HFFc6 (cell line): Measurements from ENCODE around the gene NUP153. TPM values are rescaled to one million over a fixed set of nuclear protein-coding genes. Genes with fewer than 3 reads are reported as not detected.

ENCODE experiments used
- DNase-seq: peaks from one replicate; pipeline ENCODE4 v3.0.0-alpha.2; 2018
- H3K27ac Mint-ChIP-seq: 2 replicates; pipeline ENCODE4 v1.8.0; 2020; ENCODE audit warnings: mild to moderate bottlenecking, mixed read lengths
- H3K27me3 Mint-ChIP-seq: 2 replicates; pipeline ENCODE4 v1.8.0; 2021; ENCODE audit warnings: mild to moderate bottlenecking, moderate library complexity, mixed read lengths; ENCODE audit not compliant: insufficient read depth
- H3K36me3 Mint-ChIP-seq: 2 replicates; pipeline ENCODE4 v1.8.0; 2021; ENCODE audit warnings: low read depth, mixed read lengths
- H3K4me1 Mint-ChIP-seq: 2 replicates; pipeline ENCODE4 v1.8.0; 2020; ENCODE audit warnings: low read depth, mixed read lengths
- H3K4me3 Mint-ChIP-seq: 2 replicates; pipeline ENCODE4 v1.8.0; 2020; ENCODE audit warnings: mild to moderate bottlenecking, moderate library complexity, mixed read lengths
- H3K9me3 Mint-ChIP-seq: 2 replicates; pipeline ENCODE4 v1.8.0; 2020; ENCODE audit warnings: mild to moderate bottlenecking, mixed read lengths
- CTCF ChIP-seq: fragments of 200-600 bp; sonication (generic); IDR thresholded peaks from 2 replicates; pipeline ENCODE4 v1.5.0; 2021; ENCODE audit warnings: antibody characterized with exemption, mild to moderate bottlenecking
- total RNA-seq, 6 experiments: library from RNA; stranded (reverse); fragmentation: NEBNext Ultra II Directional; extraction: Animal tissue kit (Norgen Biotek cat#: 25700); gene quantifications; 2 replicates in 1 of 6; 3 replicates in 5 of 6; pipeline ENCODE4 v1.2.3, GENCODE V29; 2021

NUP153 gene
- total RNA-seq, 6 experiments from 2014 or later: 32.9 to 42.0 (median 37.1) TPM

GRCh38 chr6:17700421-17701416, 6.0 kb downstream of the NUP153 start:
- no peak for TF ChIP-seq CTCF
- Mint-ChIP-seq H3K27me3 (no peaks in the 10 kb centered on the region; the same call in 1 of the 2 replicates), H3K9me3 (no peaks in the 10 kb centered on the region), H3K4me1 (peaks cover 41% of the 10 kb centered on the region), H3K4me3 (no peak overlapping the region), H3K27ac (peak overlapping the region; percentile 51), H3K36me3 (peaks cover 4% of the 10 kb centered on the region; the same call in 1 of the 2 replicates)
- no peak for DNase-seq

- peak overlapping the region; percentile 46; the same call in 1 of the 2 replicates for H3K27ac Mint-ChIP-seq
- DNase-seq: no peak
- no peak for TF ChIP-seq CTCF
- peaks cover 12% of the 10 kb centered on the region for H3K36me3 Mint-ChIP-seq
- no peak overlapping the region for H3K4me3 Mint-ChIP-seq
- H3K9me3 Mint-ChIP-seq: no peaks in the 10 kb centered on the region
- H3K4me1 Mint-ChIP-seq: peaks cover 28% of the 10 kb centered on the region
- no peaks in the 10 kb centered on the region for H3K27me3 Mint-ChIP-seq
Measured at GRCh38 chr6:17691925-17692538, 14.7 kb downstream of the NUP153 start.

GRCh38 chr6:17688481-17688880, 18.2 kb downstream of the NUP153 start:
- no peak for DNase-seq
- peaks cover 32% of the 10 kb centered on the region for H3K36me3 Mint-ChIP-seq
- H3K9me3 Mint-ChIP-seq: no peaks in the 10 kb centered on the region
- TF ChIP-seq CTCF: no peak
- peaks cover 44% of the 10 kb centered on the region for H3K4me1 Mint-ChIP-seq
- no peak overlapping the region for H3K4me3 Mint-ChIP-seq
- H3K27ac Mint-ChIP-seq: no peak overlapping the region
- H3K27me3 Mint-ChIP-seq: no peaks in the 10 kb centered on the region; the same call in 1 of the 2 replicates

- Mint-ChIP-seq H3K4me1 (peaks cover 39% of the 10 kb centered on the region), H3K9me3 (no peaks in the 10 kb centered on the region), H3K36me3 (peaks cover 39% of the 10 kb centered on the region), H3K27me3 (no peaks in the 10 kb centered on the region; the same call in 1 of the 2 replicates), H3K27ac (no peak overlapping the region), H3K4me3 (no peak overlapping the region)
- TF ChIP-seq CTCF: no peak
- no peak for DNase-seq
Measured at GRCh38 chr6:17687136-17687535, 19.6 kb downstream of the NUP153 start.

- TF ChIP-seq CTCF: no peak
- DNase-seq: no peak
- peaks cover 50% of the 10 kb centered on the region for H3K36me3 Mint-ChIP-seq
- H3K27me3 Mint-ChIP-seq: no peaks in the 10 kb centered on the region; the same call in none of the 2 replicates
- no peak overlapping the region for H3K4me3 Mint-ChIP-seq
- H3K27ac Mint-ChIP-seq: peak overlapping the region; percentile 61; the same call in 1 of the 2 replicates
- H3K9me3 Mint-ChIP-seq: no peaks in the 10 kb centered on the region
- peaks cover 35% of the 10 kb centered on the region for H3K4me1 Mint-ChIP-seq
Measured at GRCh38 chr6:17684134-17684533, 22.6 kb downstream of the NUP153 start.
